Adrenal gland (tissue), 5 donors: Measurements from ENCODE around the gene SSBP3.

Experiments
- POLR2A ChIP-seq, 2 donors: fragments of 450-650 bp; IDR thresholded peaks; one replicate each; pipeline ENCODE4 v1.6.1; 2017; ENCODE audit warnings: antibody characterized with exemption in 2 of 2, mild to moderate bottlenecking in 2 of 2, moderate library complexity in 1 of 2
- TF ChIP-seq, protein P1 (sequence below), 6 experiments: fragments of 450-650 bp in 4 of 6; fragments of 200-600 bp in 2 of 6; sonication (generic) in 1 of 6; IDR thresholded peaks; 1 replicate in 5 of 6; 2 replicates in 1 of 6; pipeline versions ENCODE4 v1.5.1 to v1.8.0; 2016 to 2021; ENCODE audit warnings: antibody characterized with exemption in 6 of 6, mild to moderate bottlenecking in 2 of 6, moderate library complexity in 1 of 6
- donor health status: DM: no; HTN: no; CAD: no.

DNA sequence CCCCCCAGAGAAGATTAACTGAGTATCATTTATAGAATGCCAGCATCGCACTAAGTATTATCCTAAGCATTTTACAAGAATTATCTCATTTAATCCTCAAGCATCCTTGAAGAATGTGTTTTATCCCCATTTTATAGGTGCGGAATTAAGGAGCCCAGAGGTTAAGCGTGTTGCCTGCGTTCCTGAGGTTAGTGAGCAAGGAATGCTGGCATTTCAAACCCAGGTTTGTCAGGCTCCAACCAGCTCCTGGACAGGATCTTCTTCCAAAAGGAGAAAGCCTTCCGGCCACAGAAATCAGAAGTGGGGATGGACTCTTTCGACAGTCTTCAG lies 82.3 kb downstream of the SSBP3 start:
- TF ChIP-seq POLR2A (IDR thresholded peaks at IDR 0.05), result no peak
- TF ChIP-seq, protein P1, sequence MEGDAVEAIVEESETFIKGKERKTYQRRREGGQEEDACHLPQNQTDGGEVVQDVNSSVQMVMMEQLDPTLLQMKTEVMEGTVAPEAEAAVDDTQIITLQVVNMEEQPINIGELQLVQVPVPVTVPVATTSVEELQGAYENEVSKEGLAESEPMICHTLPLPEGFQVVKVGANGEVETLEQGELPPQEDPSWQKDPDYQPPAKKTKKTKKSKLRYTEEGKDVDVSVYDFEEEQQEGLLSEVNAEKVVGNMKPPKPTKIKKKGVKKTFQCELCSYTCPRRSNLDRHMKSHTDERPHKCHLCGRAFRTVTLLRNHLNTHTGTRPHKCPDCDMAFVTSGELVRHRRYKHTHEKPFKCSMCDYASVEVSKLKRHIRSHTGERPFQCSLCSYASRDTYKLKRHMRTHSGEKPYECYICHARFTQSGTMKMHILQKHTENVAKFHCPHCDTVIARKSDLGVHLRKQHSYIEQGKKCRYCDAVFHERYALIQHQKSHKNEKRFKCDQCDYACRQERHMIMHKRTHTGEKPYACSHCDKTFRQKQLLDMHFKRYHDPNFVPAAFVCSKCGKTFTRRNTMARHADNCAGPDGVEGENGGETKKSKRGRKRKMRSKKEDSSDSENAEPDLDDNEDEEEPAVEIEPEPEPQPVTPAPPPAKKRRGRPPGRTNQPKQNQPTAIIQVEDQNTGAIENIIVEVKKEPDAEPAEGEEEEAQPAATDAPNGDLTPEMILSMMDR (IDR thresholded peaks at IDR 0.05), result no peak
